DMS153 treated with DMSO at 0.1 percent for 48 hours (cell line): Measurements from ENCODE around the gene LRRK2.
"Not testable (repeated sequence)": the region's sequence is repeated elsewhere in the genome, so short reads cannot be mapped to it uniquely, and the experiment has no call there.

Source experiments
- DNase-seq: peaks from one replicate; lab custom pipeline; 2025; ENCODE audit not compliant: unreplicated experiment; lab: John Stamatoyannopoulos, UW

The LRRK2 gene

DNA sequence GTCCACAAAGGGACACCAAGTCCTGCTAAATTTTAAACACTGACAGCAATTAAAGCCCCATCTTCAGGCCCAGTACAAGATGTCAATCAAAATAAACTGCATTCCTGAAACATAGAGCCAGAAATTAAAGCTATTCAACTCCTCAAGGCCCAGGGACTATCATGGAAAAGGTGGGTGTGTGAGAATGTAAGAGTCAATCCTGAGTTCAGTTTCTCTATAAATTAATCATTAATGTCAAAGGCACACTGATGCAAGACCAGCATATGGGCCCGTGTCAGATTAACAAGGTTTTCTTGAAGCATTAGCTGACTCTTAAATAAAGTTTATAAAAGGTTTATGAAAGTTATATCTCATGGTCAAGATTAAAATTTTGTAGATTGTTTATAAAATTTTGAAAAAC lies 13.6 kb upstream of the LRRK2 start:
- DNase-seq, result not testable (repeated sequence)

DNA sequence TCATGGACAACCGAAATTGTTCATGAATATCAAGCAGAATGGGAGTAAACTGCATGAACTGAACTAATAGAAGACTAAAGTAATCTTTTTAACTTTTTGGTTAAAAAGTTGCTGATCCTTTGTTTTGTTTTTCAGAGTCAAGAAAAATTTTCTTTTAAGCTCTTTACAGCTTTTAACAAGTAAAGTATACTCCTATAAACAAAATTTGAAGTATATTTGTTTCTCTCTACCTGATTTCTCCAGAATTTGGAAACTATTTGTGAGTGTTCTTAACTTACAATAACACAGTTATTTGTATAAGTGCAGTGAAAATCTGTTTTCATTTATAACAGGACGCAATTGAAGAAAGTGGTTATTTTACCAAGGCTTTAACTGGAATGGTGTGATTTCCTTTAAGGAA lies 12.2 kb upstream of the LRRK2 start:
- no peak for DNase-seq

GRCh38 chr12:40215982-40216381 lies 8.8 kb upstream of the LRRK2 start:
- no peak for DNase-seq

GRCh38 chr12:40216516-40217288 lies 8.1 kb upstream of the LRRK2 start:
- DNase-seq, result no peak

- no peak for DNase-seq
Measured at GRCh38 chr12:40219760-40220159, 5.0 kb upstream of the LRRK2 start.

DNA sequence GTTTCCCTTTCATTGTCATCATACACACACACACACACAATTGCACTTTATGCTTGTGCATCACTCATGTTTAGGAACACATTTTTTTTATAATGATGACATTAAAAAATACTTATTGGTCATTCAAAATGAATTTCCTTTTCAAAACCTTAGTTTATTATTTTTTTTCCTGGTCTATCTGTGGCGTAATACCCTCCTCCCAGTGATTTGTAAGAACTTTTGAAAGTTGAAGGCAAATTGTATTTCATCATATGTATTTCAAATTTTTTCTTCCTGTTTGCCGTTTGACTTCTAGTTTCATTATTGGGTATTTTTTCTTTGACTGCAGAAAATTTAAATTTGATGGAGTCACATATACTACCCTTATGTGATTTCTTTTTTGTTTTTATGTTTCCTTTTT lies 2.5 kb upstream of the LRRK2 start:
- DNase-seq, result no peak

- no peak for DNase-seq
Measured at GRCh38 chr12:40223646-40224045, 1.2 kb upstream of the LRRK2 start.

- DNase-seq, result no peak
Measured at GRCh38 chr12:40225337-40225983, 663 bp downstream of the LRRK2 start.

GRCh38 chr12:40225984-40226602 lies 1.3 kb downstream of the LRRK2 start:
- no peak for DNase-seq

DNA sequence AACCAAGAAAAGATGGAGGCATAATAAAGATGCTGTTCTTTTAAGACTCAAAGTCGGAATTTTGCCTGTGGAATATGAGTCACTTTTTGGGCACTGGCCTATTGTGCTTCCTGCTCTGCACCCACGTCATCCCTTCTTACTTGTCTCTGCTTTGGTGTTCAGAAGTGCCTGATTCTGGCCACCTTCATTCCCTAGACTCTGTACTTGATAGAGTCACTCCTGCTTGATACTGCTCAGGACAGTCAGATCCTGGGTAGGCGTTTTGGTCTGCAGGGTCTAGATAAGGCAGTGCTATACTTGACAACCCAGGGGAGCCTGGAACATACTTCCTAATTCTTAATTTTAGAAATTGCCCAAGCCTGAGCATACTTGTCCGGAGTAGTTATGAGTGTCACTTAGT lies 1.9 kb downstream of the LRRK2 start:
- DNase-seq, result no peak

GRCh38 chr12:40227447-40227846 lies 2.6 kb downstream of the LRRK2 start:
- no peak for DNase-seq

DNA sequence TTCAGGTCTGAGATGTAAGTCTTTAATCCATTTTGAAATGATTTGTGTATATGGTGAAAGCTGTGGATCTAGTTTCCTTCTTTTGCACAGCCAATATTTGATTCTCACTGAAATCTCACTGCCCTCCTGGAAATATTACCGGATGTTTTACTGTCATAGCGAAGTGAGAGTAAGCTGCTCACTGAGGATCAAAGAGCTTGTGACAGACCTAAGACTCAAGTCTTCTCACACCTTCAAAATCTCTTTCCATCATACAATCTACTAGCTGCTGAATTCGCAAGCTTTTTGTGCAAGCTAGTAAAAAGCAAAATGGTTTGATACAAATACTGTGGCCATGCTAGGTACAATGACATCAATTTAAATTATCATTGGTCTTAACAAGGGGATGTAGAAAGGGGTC lies 3.9 kb downstream of the LRRK2 start:
- no peak for DNase-seq

GRCh38 chr12:40229690-40230651 lies 5.2 kb downstream of the LRRK2 start:
- DNase-seq, result no peak

GRCh38 chr12:40232602-40233001 lies 7.8 kb downstream of the LRRK2 start:
- no peak for DNase-seq

DNA sequence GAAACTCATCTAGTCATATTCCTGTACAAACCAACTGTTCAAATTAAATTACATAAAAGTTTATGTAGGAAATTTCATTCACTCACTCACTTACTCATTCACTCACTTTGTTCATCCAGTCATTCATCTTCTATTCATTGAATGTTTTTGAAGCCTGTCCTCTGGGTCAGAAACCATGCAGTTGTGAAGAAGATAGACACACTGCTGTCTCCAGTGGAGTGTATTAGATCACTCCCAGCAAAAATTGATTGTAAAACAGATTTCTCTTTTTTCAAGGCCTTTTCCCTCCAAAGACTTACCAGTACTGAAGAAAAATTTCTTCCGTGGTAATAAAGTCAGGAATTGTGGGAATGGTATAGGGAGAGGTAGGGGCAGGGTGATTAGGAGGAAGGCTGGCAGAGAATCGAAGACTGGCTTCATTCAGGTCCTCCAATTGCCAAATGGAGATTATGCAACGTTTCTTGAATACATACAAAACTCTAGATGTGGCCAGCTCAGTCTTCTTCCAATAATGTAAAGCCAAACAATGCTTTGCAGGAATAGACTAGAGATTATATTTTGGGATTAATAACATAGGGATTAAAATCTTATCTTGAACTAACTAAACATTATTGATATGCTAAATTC lies 9.1 kb downstream of the LRRK2 start:
- no peak for DNase-seq

DNA sequence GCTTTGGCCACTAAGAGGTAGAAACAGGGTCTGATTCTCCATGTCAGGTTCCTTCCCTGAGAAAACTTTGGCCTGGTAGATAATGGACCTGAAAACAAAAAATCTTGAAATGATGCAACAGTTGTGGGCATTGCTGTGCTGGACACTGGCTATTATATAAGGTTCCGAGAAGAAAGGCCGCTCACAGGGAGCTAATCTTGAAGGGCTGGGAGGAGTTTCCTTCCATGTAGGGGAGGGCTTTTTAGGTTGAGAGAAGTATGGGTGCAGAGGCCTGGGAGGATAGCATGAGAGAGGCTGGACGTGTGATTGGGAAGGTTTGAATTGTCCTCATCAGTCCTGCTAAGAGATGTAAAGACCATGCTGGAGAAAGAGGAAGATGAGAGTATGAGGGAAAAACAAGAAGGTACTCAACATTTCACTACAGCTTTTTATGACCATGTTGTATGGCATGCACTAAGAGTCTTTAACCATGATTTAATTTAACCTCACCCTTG lies 11.6 kb downstream of the LRRK2 start:
- no peak for DNase-seq

DNA sequence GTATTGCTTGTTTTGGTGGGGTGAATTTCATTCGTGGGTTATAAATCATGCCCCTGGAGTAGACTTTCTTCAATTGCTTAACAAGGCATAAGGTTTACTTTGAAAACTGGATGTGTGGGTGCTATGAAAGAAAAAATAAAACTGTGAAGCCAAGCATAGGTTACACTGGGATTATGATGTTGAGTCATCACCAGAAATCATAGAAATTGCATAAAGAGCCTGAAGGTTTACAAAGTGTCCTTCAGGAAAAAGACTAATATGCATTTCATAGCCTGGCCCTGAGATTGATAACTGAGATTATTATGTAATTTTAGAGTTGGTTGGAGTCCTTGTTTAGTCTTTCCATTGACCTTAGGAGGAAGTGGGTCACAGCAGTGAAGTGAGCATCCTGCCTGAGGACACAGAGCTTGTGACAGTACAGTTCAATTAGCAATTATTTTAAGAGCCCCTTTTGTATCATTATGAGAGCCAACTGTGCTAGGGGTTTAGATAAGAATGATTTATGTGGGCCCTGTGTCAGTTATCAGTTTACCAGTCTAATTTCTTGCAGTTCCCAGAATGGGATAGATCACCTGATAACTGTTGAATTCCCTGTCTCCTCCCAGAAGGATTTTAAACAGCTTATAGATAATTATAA lies 13.6 kb downstream of the LRRK2 start:
- DNase-seq, result no peak

DNA sequence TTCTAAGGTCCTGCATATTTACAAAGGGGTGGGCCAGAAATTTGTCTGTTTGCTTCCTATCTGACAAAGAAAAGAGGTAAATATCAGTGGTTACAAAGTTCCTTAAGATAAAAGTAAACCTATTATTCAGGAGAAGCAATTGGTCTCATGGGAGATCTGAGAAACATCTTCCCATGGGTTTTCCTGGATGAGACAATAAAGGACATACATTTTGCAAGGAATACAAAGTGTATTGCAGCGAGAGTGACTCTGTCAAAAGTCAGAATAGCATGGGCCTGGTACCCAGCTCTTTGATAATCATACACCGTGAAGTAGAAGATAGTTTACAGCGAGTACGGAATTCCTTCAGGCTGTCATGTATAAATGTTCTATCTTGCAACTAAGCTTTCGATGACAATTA lies 14.2 kb downstream of the LRRK2 start:
- no peak for DNase-seq

DNA sequence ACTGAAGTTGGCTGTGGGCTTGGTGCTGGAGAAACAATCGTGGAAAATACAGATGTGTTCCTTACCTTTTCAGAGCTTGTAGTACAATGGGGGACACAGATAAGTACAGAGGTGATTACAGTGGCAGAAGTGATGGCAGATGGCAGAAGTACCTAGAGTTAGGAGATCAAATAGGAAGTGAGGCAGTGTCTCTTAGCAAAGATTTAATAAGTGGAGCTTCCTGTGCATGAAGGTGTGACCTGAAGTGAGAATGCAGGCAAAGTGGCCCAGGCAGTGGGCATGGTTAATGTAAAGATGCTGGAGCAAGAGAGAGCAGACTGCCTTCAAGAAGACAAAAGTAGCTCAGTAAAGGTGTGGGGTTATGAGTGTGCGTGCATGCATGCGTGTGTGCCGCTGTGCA lies 16.0 kb downstream of the LRRK2 start:
- DNase-seq, result no peak

DNA sequence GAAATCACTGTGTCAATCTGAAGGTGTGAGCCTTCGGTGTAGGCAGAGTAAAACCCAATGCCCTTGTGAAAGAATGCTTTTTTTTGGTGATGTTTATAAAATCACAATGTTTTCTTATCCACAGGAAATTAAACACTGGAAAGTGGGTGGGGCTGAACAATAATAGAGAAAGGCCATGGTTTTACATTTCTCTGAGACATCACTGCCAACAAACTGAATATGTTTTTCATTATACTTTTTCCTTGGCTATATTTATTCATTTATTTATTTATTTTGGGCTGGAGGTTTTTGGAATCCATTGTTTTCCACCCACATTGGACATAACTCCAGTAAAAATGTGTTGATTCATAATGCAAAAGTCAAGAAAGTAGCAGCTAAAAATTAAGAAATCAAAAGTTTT lies 16.9 kb downstream of the LRRK2 start:
- DNase-seq, result no peak
